IMR-90 (cell line): ENCODE results near the gene MEN1. TPM values are rescaled to one million over a fixed set of nuclear protein-coding genes. Genes with fewer than 3 reads are reported as not detected.

Experiments used
- ATAC-seq: fragments of 200-7000 bp; cut with Tn5 transposase; 2 replicates; pipeline ENCODE4 v1.9.1; 2020; ENCODE audit warnings: low read depth, mild to moderate bottlenecking, moderate library complexity
- BruUV-seq: library from RNA; stranded (reverse); fragments of 400-500 nt; replicated peaks from 2 replicates; lab custom pipeline; 2021; lab: Mats Ljungman, UMichigan
- CTCF ChIA-PET: fragments of 300-600 bp; formaldehyde crosslinking; extraction: SDS; loops from one replicate; lab custom pipeline; 2021; ENCODE audit warnings: antibody characterized with exemption; lab: Yijun Ruan, JAX
- POLR2A ChIA-PET: fragments of 300-600 bp; sonication (Branson Sonifier 250); formaldehyde crosslinking; loops from one replicate; lab custom pipeline; 2022; ENCODE audit warnings: antibody characterized with exemption; ENCODE audit not compliant: unreplicated experiment; lab: Charles Lee
- DNase-seq: peaks from one replicate; pipeline ENCODE4 v3.0.0; 2013
- H2AFZ ChIP-seq: replicated peaks from 2 replicates; pipeline ENCODE3; 2013; ENCODE audit warnings: low read length, mild to moderate bottlenecking; ENCODE audit not compliant: poor library complexity
- H2AK5ac ChIP-seq: 2 replicates; pipeline ENCODE4 v1.6.1; 2013; ENCODE audit warnings: low read depth, low read length, inconsistent platforms
- H2AK9ac ChIP-seq: replicated peaks from 2 replicates; pipeline ENCODE3; 2013; ENCODE audit warnings: mild to moderate bottlenecking, low read depth, low read length, moderate library complexity; ENCODE audit not compliant: poor library complexity
- H2BK120ac ChIP-seq: 2 replicates; pipeline ENCODE4 v1.6.1; 2013; ENCODE audit warnings: low read depth, low read length, inconsistent platforms
- H2BK15ac ChIP-seq: 3 replicates; pipeline ENCODE4 v1.6.1; 2013; ENCODE audit warnings: low read depth, low read length, inconsistent platforms
- H2BK20ac ChIP-seq: 2 replicates; pipeline ENCODE4 v1.6.1; 2013; ENCODE audit warnings: low read depth, mild to moderate bottlenecking, inconsistent platforms, low read length, moderate library complexity
- H2BK5ac ChIP-seq: 2 replicates; pipeline ENCODE4 v1.6.1; 2013; ENCODE audit warnings: mild to moderate bottlenecking, low read depth, low read length, inconsistent platforms; ENCODE audit not compliant: poor library complexity, severe bottlenecking
- H3K14ac ChIP-seq: replicated peaks from 2 replicates; pipeline ENCODE4 v1.6.1; 2013; ENCODE audit warnings: low read depth, low read length, inconsistent platforms
- H3K18ac ChIP-seq: 2 replicates; pipeline ENCODE4 v1.6.1; 2013; ENCODE audit warnings: low read depth, low read length, control low read depth
- H3K23ac ChIP-seq: 2 replicates; pipeline ENCODE4 v1.6.1; 2013; ENCODE audit warnings: low read depth, low read length, inconsistent platforms
- H3K27ac ChIP-seq: 2 replicates; pipeline ENCODE4 v1.5.1; 2013; ENCODE audit warnings: mild to moderate bottlenecking, control low read depth, low read length; ENCODE audit not compliant: insufficient read depth
- H3K27me3 ChIP-seq: 2 replicates; pipeline ENCODE4 v1.6.1; 2013; ENCODE audit warnings: low read length; ENCODE audit not compliant: control insufficient read depth, insufficient read depth
- H3K36me3 ChIP-seq: 2 replicates; pipeline ENCODE4 v1.6.1; 2013; ENCODE audit warnings: low read length, mixed read lengths; ENCODE audit not compliant: control insufficient read depth, insufficient read depth
- H3K4ac ChIP-seq: 2 replicates; pipeline ENCODE4 v1.6.1; 2013; ENCODE audit warnings: low read depth, low read length, inconsistent platforms
- H3K4me1 ChIP-seq: 2 replicates; pipeline ENCODE4 v1.6.1; 2013; ENCODE audit warnings: low read length, mixed read lengths; ENCODE audit not compliant: control insufficient read depth, insufficient read depth
- H3K4me2 ChIP-seq: 2 replicates; pipeline ENCODE4 v1.6.1; 2013; ENCODE audit warnings: low read depth, mild to moderate bottlenecking, control low read depth, low read length, moderate library complexity
- H3K4me3 ChIP-seq: 2 replicates; pipeline ENCODE4 v1.5.1; 2013; ENCODE audit warnings: low read depth, mild to moderate bottlenecking, control low read depth, low read length, moderate library complexity; ENCODE audit not compliant: insufficient read depth
- H3K56ac ChIP-seq: 2 replicates; pipeline ENCODE4 v1.6.1; 2013; ENCODE audit warnings: low read length, inconsistent platforms; ENCODE audit not compliant: insufficient read depth; ENCODE audit errors: extremely low read depth
- H3K79me1 ChIP-seq, 2 experiments: 2 replicates each; pipeline ENCODE4 v1.6.1; 2013; ENCODE audit warnings: low read length in 2 of 2, inconsistent platforms in 1 of 2, low read depth in 1 of 2
- H3K9ac ChIP-seq: 2 replicates; pipeline ENCODE4 v1.6.1; 2013; ENCODE audit warnings: low read depth, low read length, control low read depth
- H3K9me1 ChIP-seq: 2 replicates; pipeline ENCODE4 v1.6.1; 2013; ENCODE audit warnings: low read length, inconsistent platforms; ENCODE audit not compliant: insufficient read depth
- H3K9me3 ChIP-seq: 2 replicates; pipeline ENCODE4 v1.6.1; 2013; ENCODE audit warnings: low read length; ENCODE audit not compliant: control insufficient read depth, insufficient read depth
- H4K20me1 ChIP-seq: 2 replicates; pipeline ENCODE4 v1.6.1; 2013; ENCODE audit warnings: low read length, inconsistent platforms; ENCODE audit not compliant: insufficient read depth
- H4K5ac ChIP-seq: 2 replicates; pipeline ENCODE4 v1.6.1; 2013; ENCODE audit warnings: mild to moderate bottlenecking, low read depth, low read length, control low read depth
- H4K8ac ChIP-seq, 2 experiments: 2 replicates each; pipeline ENCODE4 v1.6.1; 2013; ENCODE audit warnings: low read depth in 2 of 2, low read length in 2 of 2, control low read depth in 1 of 2, inconsistent platforms in 1 of 2
- H4K91ac ChIP-seq: 2 replicates; pipeline ENCODE4 v1.6.1; 2013; ENCODE audit warnings: low read depth, low read length, inconsistent platforms; ENCODE audit not compliant: insufficient read depth
- BHLHE40 ChIP-seq: fragments of 150-350 bp; IDR thresholded peaks from 2 replicates; pipeline ENCODE4 v1.6.1; 2016; ENCODE audit warnings: mild to moderate bottlenecking, low read depth, low read length
- CEBPB ChIP-seq: IDR thresholded peaks from 2 replicates; pipeline ENCODE4 v1.6.1; 2012; ENCODE audit warnings: low read depth, low read length, improper control_type of control experiment
- CHD1 ChIP-seq: IDR thresholded peaks from 2 replicates; pipeline ENCODE4 v1.6.1; 2012; ENCODE audit warnings: low read depth, low read length, improper control_type of control experiment
- CTCF ChIP-seq: conservative IDR thresholded peaks from 2 replicates; pipeline ENCODE4 v1.5.1; 2012; ENCODE audit warnings: mild to moderate bottlenecking, low read depth, low read length, improper control_type of control experiment
- ELK1 ChIP-seq: fragments of 150-350 bp; IDR thresholded peaks from 2 replicates; pipeline ENCODE4 v1.6.1; 2016; ENCODE audit warnings: low read depth, mild to moderate bottlenecking, low read length, moderate library complexity, borderline replicate concordance
- FOS ChIP-seq: fragments of 150-350 bp; IDR thresholded peaks from 2 replicates; pipeline ENCODE4 v1.6.1; 2016; ENCODE audit warnings: low read depth, low read length
- MAFK ChIP-seq: IDR thresholded peaks from 2 replicates; pipeline ENCODE4 v1.6.1; 2012; ENCODE audit warnings: low read depth, low read length, improper control_type of control experiment
- MAZ ChIP-seq: IDR thresholded peaks from 2 replicates; pipeline ENCODE4 v1.6.1; 2012; ENCODE audit warnings: low read depth, mild to moderate bottlenecking, low read length, improper control_type of control experiment, moderate library complexity, borderline replicate concordance
- MXI1 ChIP-seq: IDR thresholded peaks from 2 replicates; pipeline ENCODE4 v1.6.1; 2012; ENCODE audit warnings: low read depth, mild to moderate bottlenecking, low read length, moderate library complexity, borderline replicate concordance
- NFE2L2 ChIP-seq: fragments of 150-350 bp; IDR thresholded peaks from 2 replicates; pipeline ENCODE4 v1.6.1; 2016; ENCODE audit warnings: low read depth, mild to moderate bottlenecking, low read length
- POLR2A ChIP-seq: IDR thresholded peaks from 2 replicates; pipeline ENCODE4 v1.6.1; 2012; ENCODE audit warnings: mild to moderate bottlenecking, low read depth, low read length
- RAD21 ChIP-seq: IDR thresholded peaks from 2 replicates; pipeline ENCODE4 v1.6.1; 2012; ENCODE audit warnings: low read length, improper control_type of control experiment
- RCOR1 ChIP-seq: IDR thresholded peaks from 2 replicates; pipeline ENCODE4 v1.6.1; 2012; ENCODE audit warnings: mild to moderate bottlenecking, low read length, improper control_type of control experiment; ENCODE audit not compliant: insufficient replicate concordance
- RFX5 ChIP-seq: IDR thresholded peaks from 2 replicates; pipeline ENCODE4 v1.8.0; 2012; ENCODE audit warnings: low read depth, mild to moderate bottlenecking, low read length, moderate library complexity
- SMC3 ChIP-seq: fragments of 150-350 bp; IDR thresholded peaks from 2 replicates; pipeline ENCODE4 v1.6.1; 2016; ENCODE audit warnings: low read depth, mild to moderate bottlenecking, antibody characterized with exemption, low read length, moderate library complexity
- USF2 ChIP-seq: fragments of 150-350 bp; IDR thresholded peaks from 2 replicates; pipeline ENCODE4 v1.6.1; 2017; ENCODE audit warnings: mild to moderate bottlenecking, antibody characterized with exemption, low read length, low read depth
- WGBS, 2 experiments: methylation state at CpG; one replicate each; pipeline versions ENCODE4 v1.1.5 to v1.1.7; 2013; ENCODE audit warnings: missing lambda C conversion rate in 2 of 2; ENCODE audit not compliant: insufficient read length in 1 of 2; ENCODE audit errors: extremely low coverage in 2 of 2; 5-methylcytosine and 5-hydroxymethylcytosine counted together
- dilution Hi-C: fragments of 300-500 bp; cut with HindIII; formaldehyde crosslinking; loops from one replicate; pipeline ENCODE4 v1.14.3; 2018; ENCODE audit warnings: low sequenced_read_pairs; ENCODE audit not compliant: unreplicated experiment
- in situ Hi-C: fragments of 300-500 bp; cut with MboI; formaldehyde crosslinking; loops from 3 replicates; pipeline ENCODE4 v1.14.3; 2019; ENCODE audit warnings: low sequenced_read_pairs, inconsistent platforms, mixed read lengths
- intact Hi-C: fragments of 100-400 bp; cut with micrococcal nuclease; formaldehyde crosslinking; loops from 2 replicates; pipeline ENCODE4 v1.10.0; 2022
- polyA plus RNA-seq, 3 experiments: library from polyadenylated mRNA; depleted of rRNA; stranded (reverse); fragments of >200 nt; gene quantifications; 2 replicates each; pipeline ENCODE4 v1.2.3, GENCODE V29; 2012; ENCODE audit warnings: low replicate concordance in 1 of 3
- total RNA-seq: library from RNA; depleted of rRNA; stranded (reverse); fragments of >200 nt; gene quantifications from 2 replicates; pipeline ENCODE4 v1.2.3, GENCODE V29; 2012

The MEN1 gene
- total and polyA plus RNA-seq, 2 of the 4 experiments (the other 2 are of a cell fraction): 8.8 to 35.7 TPM

GRCh38 chr11:64827451-64827839, 17.1 kb upstream of the MEN1 start:
- BruUV-seq: no TSS peak
- no peak overlapping the region for H3K27ac ChIP-seq
- H3K9me1 ChIP-seq: no peaks in the 10 kb centered on the region
- no peak overlapping the region for H2BK15ac ChIP-seq
- intact Hi-C loops (no loop called here), dilution Hi-C loops (no loop called here), in situ Hi-C loops (no loop called here)
- no peak overlapping the region for H4K5ac ChIP-seq
- peaks cover 38% of the 10 kb centered on the region for H3K27me3 ChIP-seq
- DNase-seq: no peak
- no peak overlapping the region for H2BK120ac ChIP-seq
- 81% methylated on average over 17 of the region's 22 CpGs; no CpG with 5 or more reads in 1 of the 2 experiments for WGBS, 2 experiments
- H3K9me3 ChIP-seq: no peaks in the 10 kb centered on the region
- no peak overlapping the region for H4K8ac ChIP-seq
- no peak overlapping the region for H3K9ac ChIP-seq
- H3K4ac ChIP-seq: no peak overlapping the region
- H3K4me2 ChIP-seq: no peak overlapping the region
- no peak overlapping the region for H3K23ac ChIP-seq
- no peak for TF ChIP-seq CTCF
- no peak for TF ChIP-seq USF2
- TF ChIP-seq FOS: no peak
- no peak for TF ChIP-seq MAFK
- TF ChIP-seq SMC3: no peak
- no peak for TF ChIP-seq ELK1
- no peak for TF ChIP-seq CEBPB
- TF ChIP-seq MXI1: no peak
- TF ChIP-seq BHLHE40: no peak
- TF ChIP-seq CHD1: no peak
- TF ChIP-seq RFX5: no peak
- no peak for TF ChIP-seq RAD21
- no peak for TF ChIP-seq RCOR1
- no peak for TF ChIP-seq MAZ
- no peak for TF ChIP-seq POLR2A
- no peak for TF ChIP-seq NFE2L2
- no peak overlapping the region for H3K4me3 ChIP-seq
- H2BK5ac ChIP-seq: no peak overlapping the region
- H3K18ac ChIP-seq: no peak overlapping the region
- no peaks in the 10 kb centered on the region for H3K79me1 ChIP-seq
- H2AK9ac ChIP-seq: no peak overlapping the region
- no peak overlapping the region for H2BK20ac ChIP-seq
- H3K56ac ChIP-seq: no peak overlapping the region
- no peak for ATAC-seq
- ChIA-PET POLR2A (no interaction called here), CTCF (no interaction called here)
- no peaks in the 10 kb centered on the region for H3K4me1 ChIP-seq
- H3K14ac ChIP-seq: no peak overlapping the region
- H4K20me1 ChIP-seq: no peaks in the 10 kb centered on the region
- no peak overlapping the region for H4K91ac ChIP-seq
- H2AFZ ChIP-seq: no peak overlapping the region
- no peaks in the 10 kb centered on the region for H3K36me3 ChIP-seq
- no peak overlapping the region for H2AK5ac ChIP-seq
